HG03520 (cell line): ENCODE measurements around the gene CEP164.

ENCODE experiments used
- ATAC-seq: cut with Tn5 transposase; IDR thresholded peaks from one replicate; pipeline ENCODE4 v1.9.1; 2021; ENCODE audit warnings: mild to moderate bottlenecking, moderate library complexity; ENCODE audit not compliant: unreplicated experiment

The CEP164 gene

GRCh38 chr11:117457835-117458234 is 130.2 kb downstream of the CEP164 start:
- no peak for ATAC-seq

- ATAC-seq = no peak
These were observed 130.8 kb downstream of the CEP164 start for GRCh38 chr11:117458275-117459122.

GRCh38 chr11:117459123-117459978 is 131.7 kb downstream of the CEP164 start:
- no peak for ATAC-seq

GRCh38 chr11:117459979-117460300 is 132.3 kb downstream of the CEP164 start:
- ATAC-seq = no peak

- ATAC-seq = no peak
These were observed 133.9 kb downstream of the CEP164 start for GRCh38 chr11:117461396-117462182.

- no peak for ATAC-seq
These were observed 134.7 kb downstream of the CEP164 start for GRCh38 chr11:117462183-117462863.

- no peak for ATAC-seq
These were observed 135.2 kb downstream of the CEP164 start for GRCh38 chr11:117462864-117463247.
